ENCODE data around the gene DCTN3.
A peak's percentile ranks its signal among the peaks of the same experiment; 100 is the strongest.

The DCTN3 gene

DNA sequence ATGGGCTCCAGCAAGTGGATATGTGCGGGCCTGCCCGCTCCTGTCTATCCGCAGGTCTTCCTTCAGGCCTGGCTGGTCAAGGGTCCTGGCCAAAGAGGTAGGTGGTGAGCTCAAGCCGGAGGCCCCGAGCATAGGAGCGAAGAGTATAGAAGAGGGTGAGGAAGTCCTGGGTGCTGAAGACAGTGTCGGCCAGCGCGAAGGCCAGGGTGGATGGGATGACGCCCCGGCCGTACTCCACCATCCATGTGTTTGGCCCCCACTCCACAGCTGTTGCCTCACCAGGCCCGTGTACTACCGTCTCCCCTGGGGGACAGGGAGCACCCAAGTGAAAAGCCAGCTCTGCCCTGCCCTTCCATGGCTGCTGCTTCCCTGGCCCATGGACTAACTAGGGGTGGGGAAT lies 15.3 kb upstream of the DCTN3 start:
- no peak overlapping the region for H2AFZ ChIP-seq (ENCODE audit: low read depth, low read length)
- no peak overlapping the region for H2BK5ac ChIP-seq (ENCODE audit: low read depth, low read length, poor library complexity, severe bottlenecking)
- no peak overlapping the region for H3K4ac ChIP-seq (ENCODE audit: low read depth in 1 of 2, low read length in 2 of 2)
- peaks cover 22% of the 10 kb centered on the region for H3K79me1 ChIP-seq (replicated peaks; ENCODE audit: low read length, poor library complexity, severe bottlenecking)
- H2BK120ac ChIP-seq (ENCODE audit: low read depth, low read length) = no peak overlapping the region
- peaks cover 19% of the 10 kb centered on the region for H3K4me1 ChIP-seq (ENCODE audit: control insufficient read depth, insufficient read depth, low read depth, low read length)
- no peak overlapping the region for H3K18ac ChIP-seq (ENCODE audit: low read depth in 1 of 2, low read length in 2 of 2)
- H2BK12ac ChIP-seq (ENCODE audit: low read length in 2 of 2) = no peak overlapping the region
- peaks cover 11 to 13% of the 10 kb centered on the region in 2 experiments for H3K36me3 ChIP-seq (ENCODE audit: control insufficient read depth in 1 of 2, insufficient read depth in 2 of 2, low read depth in 1 of 2, low read length in 2 of 2)
- peak overlapping the region; percentile 14 to 35 for H3K4me3 ChIP-seq (ENCODE audit: insufficient read depth in 1 of 2, low read depth in 1 of 2, low read length in 2 of 2)
- H3K23ac ChIP-seq (ENCODE audit: low read length in 2 of 2) = peak overlapping the region in 1 of 2 experiments; percentile 34
- H4K8ac ChIP-seq (ENCODE audit: low read length) = peak overlapping the region; percentile 66
- peak overlapping the region; percentile 7 for H3K9ac ChIP-seq (ENCODE audit: low read length)
- no peak overlapping the region for H2BK15ac ChIP-seq (ENCODE audit: low read depth, poor library complexity, severe bottlenecking)
- H3K27me3 ChIP-seq (ENCODE audit: control insufficient read depth in 1 of 2, insufficient read depth in 1 of 2, low read length in 2 of 2) = peaks cover 5 to 11% of the 10 kb centered on the region in 2 experiments
- peak overlapping the region in 1 of 2 experiments; percentile 90 for H3K14ac ChIP-seq (ENCODE audit: low read length in 2 of 2)
- DNase-seq = no peak
- no peak overlapping the region for H4K91ac ChIP-seq (ENCODE audit: low read length)
- 96% methylated on average over 9 of the region's 14 CpGs for WGBS
- H2AK5ac ChIP-seq (ENCODE audit: low read length, severe bottlenecking) = no peak overlapping the region
- no peaks in the 10 kb centered on the region for H3K9me3 ChIP-seq (ENCODE audit: control insufficient read depth, low read length)
- H3K4me2 ChIP-seq (ENCODE audit: low read length, poor library complexity, severe bottlenecking) = no peak overlapping the region
- H3K27ac ChIP-seq (ENCODE audit: low read length, poor library complexity, severe bottlenecking) = no peak overlapping the region

DNA sequence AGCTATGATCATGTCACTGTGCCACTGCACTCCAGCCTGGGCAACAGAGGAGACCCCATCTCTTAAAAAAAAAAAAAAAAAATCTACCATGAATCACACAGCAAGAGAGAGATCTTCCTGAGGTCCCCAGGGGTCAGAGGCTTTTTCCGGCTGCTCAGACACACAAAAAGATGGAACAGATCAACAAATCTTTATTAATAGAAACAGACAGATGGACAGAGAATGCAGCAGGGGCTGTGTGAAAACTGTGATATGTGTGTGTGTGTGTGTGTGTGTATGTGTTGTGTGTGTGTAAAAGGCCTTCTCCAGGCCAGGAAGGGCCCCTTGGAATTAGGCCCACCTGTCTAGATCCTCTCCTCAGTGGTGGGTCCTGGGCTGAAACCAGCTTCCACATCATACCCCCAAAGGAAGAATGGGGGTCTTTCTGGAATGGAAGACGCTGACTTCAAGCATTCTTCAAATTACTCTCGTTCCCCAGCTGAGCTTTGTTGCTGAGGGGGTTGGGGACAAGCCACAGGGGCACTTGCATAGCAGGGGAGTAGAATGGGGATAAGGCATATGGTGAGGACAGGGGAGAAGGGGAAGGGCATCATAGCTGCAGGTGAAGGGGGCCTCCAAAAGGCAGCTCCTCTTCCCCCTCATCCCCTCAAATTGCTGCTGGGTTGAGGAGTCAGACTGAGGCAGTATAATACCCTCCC lies 14.4 kb upstream of the DCTN3 start:
- Histone ChIP-seq H2BK120ac (ENCODE audit: low read depth, low read length) (no peak overlapping the region), H3K9ac (ENCODE audit: low read length) (peak overlapping the region; percentile 7), H2AK5ac (ENCODE audit: low read length, severe bottlenecking) (no peak overlapping the region), H3K27me3 (ENCODE audit: control insufficient read depth in 1 of 2, insufficient read depth in 1 of 2, low read length in 2 of 2) (peaks cover 14 to 19% of the 10 kb centered on the region in 2 experiments), H3K36me3 (ENCODE audit: control insufficient read depth in 1 of 2, insufficient read depth in 2 of 2, low read depth in 1 of 2, low read length in 2 of 2) (peaks cover 11 to 13% of the 10 kb centered on the region in 2 experiments), H2BK5ac (ENCODE audit: low read depth, low read length, poor library complexity, severe bottlenecking) (no peak overlapping the region), H3K27ac (ENCODE audit: low read length, poor library complexity, severe bottlenecking) (no peak overlapping the region), H3K14ac (ENCODE audit: low read length in 2 of 2) (no peak overlapping the region), H3K23ac (ENCODE audit: low read length in 2 of 2) (peak overlapping the region in 1 of 2 experiments; percentile 43), H2BK12ac (ENCODE audit: low read length in 2 of 2) (no peak overlapping the region), H4K8ac (ENCODE audit: low read length) (no peak overlapping the region), H3K4me1 (ENCODE audit: control insufficient read depth, insufficient read depth, low read depth, low read length) (peaks cover 19% of the 10 kb centered on the region), H2BK15ac (ENCODE audit: low read depth, poor library complexity, severe bottlenecking) (no peak overlapping the region), H3K4ac (ENCODE audit: low read depth in 1 of 2, low read length in 2 of 2) (no peak overlapping the region), H3K18ac (ENCODE audit: low read depth in 1 of 2, low read length in 2 of 2) (no peak overlapping the region), H3K79me1 (replicated peaks; ENCODE audit: low read length, poor library complexity, severe bottlenecking) (peaks cover 22% of the 10 kb centered on the region), H3K9me3 (ENCODE audit: control insufficient read depth, low read length) (no peaks in the 10 kb centered on the region), H4K91ac (ENCODE audit: low read length) (no peak overlapping the region), H3K4me3 (ENCODE audit: insufficient read depth in 1 of 2, low read depth in 1 of 2, low read length in 2 of 2) (no peak overlapping the region), H3K4me2 (ENCODE audit: low read length, poor library complexity, severe bottlenecking) (no peak overlapping the region), H2AFZ (ENCODE audit: low read depth, low read length) (no peak overlapping the region)
- WGBS = 96% methylated on average over 2 of the region's 3 CpGs
- DNase-seq = no peak

DNA sequence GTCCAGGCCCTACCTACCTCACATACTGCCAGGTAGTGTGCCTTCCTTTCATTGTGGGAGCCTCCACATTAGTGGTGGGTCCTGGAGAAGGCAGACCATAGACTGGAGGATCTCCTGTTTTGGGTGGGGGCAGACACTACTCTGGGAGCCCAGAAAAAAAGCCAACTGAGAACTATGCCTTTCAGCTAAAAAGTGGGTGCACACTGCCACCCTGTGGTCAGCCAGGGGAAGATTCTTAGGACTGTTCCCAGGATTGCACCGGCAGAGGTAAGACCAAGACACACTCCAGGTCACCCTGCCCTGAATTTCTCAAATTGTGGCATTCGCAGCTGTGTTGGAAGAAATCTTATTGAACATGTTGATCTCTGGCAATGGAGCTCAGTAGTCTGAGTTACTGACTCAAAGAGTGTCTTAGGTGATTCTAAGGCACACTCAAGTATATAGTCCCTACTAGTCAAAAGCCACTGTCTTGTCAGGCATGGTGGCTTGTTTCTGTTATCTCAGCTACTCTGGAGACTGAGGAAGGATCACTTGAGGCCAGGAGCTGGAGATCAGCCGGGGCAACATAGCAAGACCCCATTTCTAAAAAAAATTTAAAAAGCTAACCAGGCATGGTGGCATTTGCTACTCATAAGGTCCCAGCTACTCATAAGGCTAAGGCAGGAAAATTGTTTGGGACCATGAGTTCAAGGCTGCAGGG lies 13.7 kb upstream of the DCTN3 start:
- Histone ChIP-seq H3K9ac (ENCODE audit: low read length) (no peak overlapping the region), H4K91ac (ENCODE audit: low read length) (peak overlapping the region; percentile 35), H3K27me3 (ENCODE audit: control insufficient read depth in 1 of 2, insufficient read depth in 1 of 2, low read length in 2 of 2) (peaks cover 21 to 26% of the 10 kb centered on the region in 2 experiments), H3K14ac (ENCODE audit: low read length in 2 of 2) (no peak overlapping the region), H3K23ac (ENCODE audit: low read length in 2 of 2) (no peak overlapping the region), H2BK15ac (ENCODE audit: low read depth, poor library complexity, severe bottlenecking) (no peak overlapping the region), H2BK12ac (ENCODE audit: low read length in 2 of 2) (no peak overlapping the region), H3K4me2 (ENCODE audit: low read length, poor library complexity, severe bottlenecking) (no peak overlapping the region), H3K27ac (ENCODE audit: low read length, poor library complexity, severe bottlenecking) (no peak overlapping the region), H2BK5ac (ENCODE audit: low read depth, low read length, poor library complexity, severe bottlenecking) (no peak overlapping the region), H2AK5ac (ENCODE audit: low read length, severe bottlenecking) (no peak overlapping the region), H3K18ac (ENCODE audit: low read depth in 1 of 2, low read length in 2 of 2) (no peak overlapping the region), H3K4me3 (ENCODE audit: insufficient read depth in 1 of 2, low read depth in 1 of 2, low read length in 2 of 2) (no peak overlapping the region), H3K36me3 (ENCODE audit: control insufficient read depth in 1 of 2, insufficient read depth in 2 of 2, low read depth in 1 of 2, low read length in 2 of 2) (peaks cover 11 to 13% of the 10 kb centered on the region in 2 experiments), H3K9me3 (ENCODE audit: control insufficient read depth, low read length) (no peaks in the 10 kb centered on the region), H3K4me1 (ENCODE audit: control insufficient read depth, insufficient read depth, low read depth, low read length) (peaks cover 24% of the 10 kb centered on the region), H2AFZ (ENCODE audit: low read depth, low read length) (no peak overlapping the region), H3K79me1 (replicated peaks; ENCODE audit: low read length, poor library complexity, severe bottlenecking) (peaks cover 22% of the 10 kb centered on the region), H4K8ac (ENCODE audit: low read length) (no peak overlapping the region), H2BK120ac (ENCODE audit: low read depth, low read length) (no peak overlapping the region), H3K4ac (ENCODE audit: low read depth in 1 of 2, low read length in 2 of 2) (no peak overlapping the region)
- peak; percentile 71 for DNase-seq
- 0% methylated on average over 2 of the region's 3 CpGs for WGBS

DNA sequence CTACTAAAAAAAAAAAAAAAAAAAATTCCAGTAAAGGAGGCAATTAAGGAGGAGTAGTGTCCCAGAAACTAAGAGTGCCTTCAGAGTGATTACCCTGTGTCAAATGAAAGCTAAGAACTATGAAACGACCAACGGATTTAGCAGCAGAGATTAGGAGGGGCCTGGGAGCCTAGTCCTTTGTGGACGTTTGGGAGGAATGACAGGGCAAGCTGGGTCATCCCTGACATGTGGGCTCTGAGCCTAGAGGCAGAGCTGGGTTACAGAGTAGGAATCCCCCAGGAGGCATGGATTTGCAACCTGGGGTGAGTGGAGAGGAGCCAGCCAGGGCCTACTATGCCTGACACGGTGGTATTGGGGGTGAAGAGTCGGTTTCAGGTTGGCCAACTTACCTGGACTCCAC lies 12.9 kb upstream of the DCTN3 start:
- no peak overlapping the region for H2BK5ac ChIP-seq (ENCODE audit: low read depth, low read length, poor library complexity, severe bottlenecking)
- H3K79me1 ChIP-seq (replicated peaks; ENCODE audit: low read length, poor library complexity, severe bottlenecking) = peaks cover 22% of the 10 kb centered on the region
- H3K4me1 ChIP-seq (ENCODE audit: control insufficient read depth, insufficient read depth, low read depth, low read length) = peaks cover 27% of the 10 kb centered on the region
- H4K8ac ChIP-seq (ENCODE audit: low read length) = no peak overlapping the region
- H3K9me3 ChIP-seq (ENCODE audit: control insufficient read depth, low read length) = no peaks in the 10 kb centered on the region
- H3K36me3 ChIP-seq (ENCODE audit: control insufficient read depth in 1 of 2, insufficient read depth in 2 of 2, low read depth in 1 of 2, low read length in 2 of 2) = peaks cover 11 to 13% of the 10 kb centered on the region in 2 experiments
- H3K14ac ChIP-seq (ENCODE audit: low read length in 2 of 2) = no peak overlapping the region
- H4K91ac ChIP-seq (ENCODE audit: low read length) = no peak overlapping the region
- H2BK15ac ChIP-seq (ENCODE audit: low read depth, poor library complexity, severe bottlenecking) = no peak overlapping the region
- H2AFZ ChIP-seq (ENCODE audit: low read depth, low read length) = no peak overlapping the region
- H3K23ac ChIP-seq (ENCODE audit: low read length in 2 of 2) = no peak overlapping the region
- no peak for DNase-seq
- H3K4me2 ChIP-seq (ENCODE audit: low read length, poor library complexity, severe bottlenecking) = no peak overlapping the region
- no peak overlapping the region for H3K9ac ChIP-seq (ENCODE audit: low read length)
- H3K27me3 ChIP-seq (ENCODE audit: control insufficient read depth in 1 of 2, insufficient read depth in 1 of 2, low read length in 2 of 2) = peaks cover 27 to 31% of the 10 kb centered on the region in 2 experiments
- no peak overlapping the region for H3K4me3 ChIP-seq (ENCODE audit: insufficient read depth in 1 of 2, low read depth in 1 of 2, low read length in 2 of 2)
- no peak overlapping the region for H2AK5ac ChIP-seq (ENCODE audit: low read length, severe bottlenecking)
- H3K18ac ChIP-seq (ENCODE audit: low read depth in 1 of 2, low read length in 2 of 2) = no peak overlapping the region
- no peak overlapping the region for H2BK12ac ChIP-seq (ENCODE audit: low read length in 2 of 2)
- H2BK120ac ChIP-seq (ENCODE audit: low read depth, low read length) = no peak overlapping the region
- H3K4ac ChIP-seq (ENCODE audit: low read depth in 1 of 2, low read length in 2 of 2) = no peak overlapping the region
- WGBS = 65% methylated on average over 3 of the region's 5 CpGs
- no peak overlapping the region for H3K27ac ChIP-seq (ENCODE audit: low read length, poor library complexity, severe bottlenecking)
